Measurements from ENCODE around the gene IL18BP.

IL18BP gene

DNA sequence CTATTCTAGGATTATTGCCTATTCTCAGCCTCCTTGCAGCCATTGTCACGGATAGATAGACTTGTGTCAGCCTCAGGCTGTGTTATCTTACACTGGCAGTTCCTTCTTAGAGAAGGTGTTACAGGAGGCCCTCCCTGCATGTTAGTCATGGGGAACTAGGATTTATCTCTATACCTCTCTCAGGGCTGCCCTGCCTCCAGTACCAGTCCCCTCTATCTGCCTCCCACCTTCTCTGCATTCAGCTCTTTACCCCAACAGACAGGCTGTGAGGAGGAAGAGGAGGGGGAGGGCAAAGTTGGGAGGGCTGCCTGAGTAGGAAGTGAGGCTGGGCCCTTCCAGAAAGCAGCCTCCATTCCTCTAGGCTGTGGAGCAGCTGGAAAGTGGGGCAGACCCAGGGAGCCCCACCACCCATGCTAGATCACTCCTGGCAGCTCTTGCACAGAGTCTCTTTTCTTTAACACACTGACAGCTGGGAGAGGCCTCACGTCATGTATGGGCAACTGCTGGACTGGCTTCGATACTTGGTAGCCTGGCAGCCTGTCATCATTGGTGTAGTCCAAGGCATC lies 2.9 kb upstream of the IL18BP start:
- no peak for DNase-seq (ENCODE audit: low read depth)
- H3K4me3 ChIP-seq (ENCODE audit: low read length), result no peak overlapping the region
- TF ChIP-seq, protein P1, sequence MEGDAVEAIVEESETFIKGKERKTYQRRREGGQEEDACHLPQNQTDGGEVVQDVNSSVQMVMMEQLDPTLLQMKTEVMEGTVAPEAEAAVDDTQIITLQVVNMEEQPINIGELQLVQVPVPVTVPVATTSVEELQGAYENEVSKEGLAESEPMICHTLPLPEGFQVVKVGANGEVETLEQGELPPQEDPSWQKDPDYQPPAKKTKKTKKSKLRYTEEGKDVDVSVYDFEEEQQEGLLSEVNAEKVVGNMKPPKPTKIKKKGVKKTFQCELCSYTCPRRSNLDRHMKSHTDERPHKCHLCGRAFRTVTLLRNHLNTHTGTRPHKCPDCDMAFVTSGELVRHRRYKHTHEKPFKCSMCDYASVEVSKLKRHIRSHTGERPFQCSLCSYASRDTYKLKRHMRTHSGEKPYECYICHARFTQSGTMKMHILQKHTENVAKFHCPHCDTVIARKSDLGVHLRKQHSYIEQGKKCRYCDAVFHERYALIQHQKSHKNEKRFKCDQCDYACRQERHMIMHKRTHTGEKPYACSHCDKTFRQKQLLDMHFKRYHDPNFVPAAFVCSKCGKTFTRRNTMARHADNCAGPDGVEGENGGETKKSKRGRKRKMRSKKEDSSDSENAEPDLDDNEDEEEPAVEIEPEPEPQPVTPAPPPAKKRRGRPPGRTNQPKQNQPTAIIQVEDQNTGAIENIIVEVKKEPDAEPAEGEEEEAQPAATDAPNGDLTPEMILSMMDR (conservative IDR thresholded peaks at IDR 0.05; ENCODE audit: low read depth, low read length), result no peak

DNA sequence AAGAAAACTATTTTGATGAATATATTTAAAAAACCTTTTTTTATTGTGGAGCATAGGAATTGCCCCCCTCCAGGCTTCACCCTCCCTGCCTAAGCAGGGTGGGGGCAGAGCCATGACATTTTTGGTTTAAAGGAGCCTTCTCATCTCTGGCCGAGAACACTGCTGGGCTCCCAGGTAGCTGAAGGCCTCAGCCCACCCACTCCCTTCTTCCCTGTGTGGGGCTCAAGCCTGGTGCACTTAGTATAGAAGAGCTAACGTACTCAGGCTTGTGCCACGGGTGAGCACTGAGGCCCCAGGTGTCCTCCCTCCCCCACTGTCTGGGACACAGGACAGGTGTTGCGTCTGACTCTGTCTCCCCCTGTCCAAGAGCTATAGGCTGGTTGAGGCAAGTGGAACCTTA lies 2.2 kb upstream of the IL18BP start:
- TF ChIP-seq, protein P1 (conservative IDR thresholded peaks at IDR 0.05; ENCODE audit: low read depth, low read length), result no peak
- no peak for DNase-seq (ENCODE audit: low read depth)
- H3K4me3 ChIP-seq (ENCODE audit: low read length), result no peak overlapping the region

GRCh38 chr11:71996946-71997345 lies 1.8 kb upstream of the IL18BP start:
- no peak overlapping the region for H3K4me3 ChIP-seq (ENCODE audit: low read length)
- no peak for DNase-seq (ENCODE audit: low read depth)
- TF ChIP-seq, protein P1 (conservative IDR thresholded peaks at IDR 0.05; ENCODE audit: low read depth, low read length), result no peak

- no peak overlapping the region for H3K4me3 ChIP-seq (ENCODE audit: low read length)
- TF ChIP-seq, protein P1 (conservative IDR thresholded peaks at IDR 0.05; ENCODE audit: low read depth, low read length), result no peak
- DNase-seq (ENCODE audit: low read depth), result no peak
Observed at GRCh38 chr11:71997594-71997993, 1.1 kb upstream of the IL18BP start.

DNA sequence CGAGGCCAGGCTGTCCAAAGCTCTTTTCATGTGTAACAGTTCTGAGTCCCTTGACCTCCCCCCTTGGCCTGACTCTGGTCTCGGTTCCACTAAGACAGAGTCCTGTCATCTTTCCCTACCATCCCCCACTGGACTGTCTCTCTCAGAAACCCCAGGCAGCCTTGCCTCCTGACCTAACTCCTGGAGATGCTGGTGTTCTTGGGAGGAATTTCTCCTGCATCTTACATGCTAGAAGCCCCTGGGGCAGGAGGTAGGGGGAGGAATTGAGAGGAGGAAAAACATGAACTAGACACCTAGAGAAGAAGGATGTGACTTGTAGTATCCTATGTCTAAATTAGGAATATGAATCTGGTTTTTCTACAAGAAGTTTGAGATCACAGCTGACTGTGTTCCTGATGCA lies 648 bp upstream of the IL18BP start:
- TF ChIP-seq, protein P1 (conservative IDR thresholded peaks at IDR 0.05; ENCODE audit: low read depth, low read length), result no peak
- no peak overlapping the region for H3K4me3 ChIP-seq (ENCODE audit: low read length)
- DNase-seq (ENCODE audit: low read depth), result no peak

DNA sequence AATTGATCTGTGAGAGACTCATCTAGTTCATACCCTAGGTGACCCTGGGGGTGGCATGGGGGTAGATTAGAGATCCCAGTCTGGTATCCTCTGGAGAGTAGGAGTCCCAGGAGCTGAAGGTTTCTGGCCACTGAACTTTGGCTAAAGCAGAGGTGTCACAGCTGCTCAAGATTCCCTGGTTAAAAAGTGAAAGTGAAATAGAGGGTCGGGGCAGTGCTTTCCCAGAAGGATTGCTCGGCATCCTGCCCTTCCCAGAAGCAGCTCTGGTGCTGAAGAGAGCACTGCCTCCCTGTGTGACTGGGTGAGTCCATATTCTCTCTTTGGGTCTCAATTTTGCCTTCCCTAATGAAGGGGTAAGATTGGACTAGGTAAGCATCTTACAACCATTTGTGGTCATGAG lies 653 bp downstream of the IL18BP start:
- no peak for DNase-seq (ENCODE audit: low read depth)
- H3K4me3 ChIP-seq (ENCODE audit: low read length), result no peak overlapping the region
- TF ChIP-seq, protein P1 (conservative IDR thresholded peaks at IDR 0.05; ENCODE audit: low read depth, low read length), result no peak

- TF ChIP-seq, protein P1 (conservative IDR thresholded peaks at IDR 0.05; ENCODE audit: low read depth, low read length), result no peak
- no peak overlapping the region for H3K4me3 ChIP-seq (ENCODE audit: low read length)
- no peak for DNase-seq (ENCODE audit: low read depth)
Observed at GRCh38 chr11:71999798-72000197, 1.1 kb downstream of the IL18BP start.

Measured in retinal pigment epithelial cell (primary cell).